Measurements from ENCODE around the gene MED25. TPM values are rescaled to one million over a fixed set of nuclear protein-coding genes. Genes with fewer than 3 reads are reported as not detected.

MED25 gene
- total and polyA plus RNA-seq, 2 of the 4 experiments (the other 2 are of a cell fraction): 4.7 to 38.5 TPM

DNA sequence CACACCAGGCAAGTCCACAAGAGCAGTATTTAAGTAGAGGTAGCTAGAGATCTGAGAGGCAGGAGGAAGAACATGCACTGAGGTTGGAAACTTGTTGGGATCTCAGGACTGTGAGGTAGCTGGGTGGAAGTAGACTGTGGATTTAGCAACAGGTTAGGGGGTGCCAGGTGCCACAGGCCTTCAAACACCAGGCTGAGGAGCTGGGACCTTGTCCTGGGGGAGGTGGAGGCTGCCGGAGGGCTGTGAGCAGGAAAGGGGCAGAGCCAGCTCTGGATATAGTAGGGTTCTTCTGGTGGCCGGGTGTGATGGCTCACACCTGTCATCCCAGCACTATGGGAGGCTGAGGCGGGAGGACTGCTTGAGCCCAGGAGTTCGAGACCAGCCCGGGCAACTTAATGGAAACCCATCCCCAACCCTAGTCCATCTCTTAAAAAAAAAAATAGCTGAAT is 8.1 kb upstream of the MED25 start:
- Histone ChIP-seq H2AK5ac (ENCODE audit: low read depth, low read length) (peak overlapping the region; percentile 36), H4K5ac (ENCODE audit: low read depth, low read length) (no peak overlapping the region), H2AK9ac (replicated peaks; ENCODE audit: low read depth, low read length, poor library complexity) (peak overlapping the region; percentile 92), H3K4me1 (ENCODE audit: control insufficient read depth, insufficient read depth, low read length) (peaks cover 5% of the 10 kb centered on the region), H3K9me3 (ENCODE audit: control insufficient read depth, insufficient read depth, low read length) (no peaks in the 10 kb centered on the region), H2BK15ac (ENCODE audit: low read depth, low read length) (no peak overlapping the region), H3K9ac (ENCODE audit: low read depth, low read length) (no peak overlapping the region), H3K9me1 (ENCODE audit: insufficient read depth, low read length) (peaks cover 17% of the 10 kb centered on the region), H3K36me3 (ENCODE audit: control insufficient read depth, insufficient read depth, low read length) (peaks cover 18% of the 10 kb centered on the region; the same call in 1 of the 2 replicates), H3K4ac (ENCODE audit: low read depth, low read length) (peak overlapping the region; percentile 41), H2BK20ac (ENCODE audit: low read depth, low read length) (0 out of 2 replicates have a peak overlapping the region, but pooled peaks have one; percentile 3), H4K8ac (ENCODE audit: low read depth in 2 of 2, low read length in 2 of 2) (peak overlapping the region in 1 of 2 experiments; percentile 41; a peak in 1 of 4 replicates), H4K20me1 (ENCODE audit: insufficient read depth, low read length) (no peaks in the 10 kb centered on the region; the same call in 1 of the 2 replicates), H3K56ac (ENCODE audit: extremely low read depth, insufficient read depth, low read length) (no peak overlapping the region), H3K18ac (ENCODE audit: low read depth, low read length) (no peak overlapping the region), H3K4me3 (ENCODE audit: insufficient read depth, low read depth, low read length) (peak overlapping the region; percentile 81; the same call in 1 of the 2 replicates), H3K27ac (ENCODE audit: insufficient read depth, low read length) (no peak overlapping the region), H3K4me2 (ENCODE audit: low read depth, low read length) (peak overlapping the region; percentile 90), H3K23ac (ENCODE audit: low read depth, low read length) (peak overlapping the region; percentile 93), H2AFZ (replicated peaks; ENCODE audit: low read length, poor library complexity) (peak overlapping the region; percentile 98), H3K79me1 (ENCODE audit: low read depth in 1 of 2, low read length in 2 of 2) (peaks cover 5 to 21% of the 10 kb centered on the region in 2 experiments; a peak in 2 of 4 replicates), H2BK120ac (ENCODE audit: low read depth, low read length) (no peak overlapping the region), H3K27me3 (ENCODE audit: control insufficient read depth, insufficient read depth, low read length) (no peaks in the 10 kb centered on the region), H3K14ac (replicated peaks; ENCODE audit: low read depth, low read length) (peak overlapping the region; percentile 22; the same call in 1 of the 2 replicates), H2BK5ac (ENCODE audit: low read depth, low read length, poor library complexity, severe bottlenecking) (no peak overlapping the region), H4K91ac (ENCODE audit: insufficient read depth, low read depth, low read length) (peak overlapping the region; percentile 8; the same call in 1 of the 2 replicates)
- no TSS peak for BruUV-seq (replicated peaks)
- ChIA-PET POLR2A (ENCODE audit: unreplicated experiment) (no interaction called here), CTCF (no interaction called here)
- in situ Hi-C loops (cut with MboI; ENCODE audit: low sequenced_read_pairs): no loop called here
- dilution Hi-C loops (cut with HindIII; ENCODE audit: low sequenced_read_pairs, unreplicated experiment): no loop called here
- DNase-seq (no peak), ATAC-seq (ENCODE audit: low read depth) (no peak)
- intact Hi-C loops (cut with micrococcal nuclease): loop anchor here (10.0 kb wide), 1 partner anchor 95 kb away; no protein-coding TSS in a partner anchor
- no peak for TF ChIP-seq RAD21 (IDR thresholded peaks at IDR 0.05; ENCODE audit: low read length)
- no peak for TF ChIP-seq CEBPB (IDR thresholded peaks at IDR 0.05; ENCODE audit: low read depth, low read length)
- TF ChIP-seq, protein P1, sequence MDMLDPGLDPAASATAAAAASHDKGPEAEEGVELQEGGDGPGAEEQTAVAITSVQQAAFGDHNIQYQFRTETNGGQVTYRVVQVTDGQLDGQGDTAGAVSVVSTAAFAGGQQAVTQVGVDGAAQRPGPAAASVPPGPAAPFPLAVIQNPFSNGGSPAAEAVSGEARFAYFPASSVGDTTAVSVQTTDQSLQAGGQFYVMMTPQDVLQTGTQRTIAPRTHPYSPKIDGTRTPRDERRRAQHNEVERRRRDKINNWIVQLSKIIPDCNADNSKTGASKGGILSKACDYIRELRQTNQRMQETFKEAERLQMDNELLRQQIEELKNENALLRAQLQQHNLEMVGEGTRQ (IDR thresholded peaks at IDR 0.05; ENCODE audit: low read depth, low read length): no peak
- TF ChIP-seq RFX5 (IDR thresholded peaks at IDR 0.05; ENCODE audit: low read depth, low read length): no peak
- no peak for TF ChIP-seq FOS (IDR thresholded peaks at IDR 0.05; ENCODE audit: low read depth, low read length)
- TF ChIP-seq MXI1 (IDR thresholded peaks at IDR 0.05; ENCODE audit: borderline replicate concordance, low read depth, low read length): no peak
- TF ChIP-seq RCOR1 (IDR thresholded peaks at IDR 0.05; ENCODE audit: insufficient replicate concordance, low read length): no peak
- TF ChIP-seq, protein P2, sequence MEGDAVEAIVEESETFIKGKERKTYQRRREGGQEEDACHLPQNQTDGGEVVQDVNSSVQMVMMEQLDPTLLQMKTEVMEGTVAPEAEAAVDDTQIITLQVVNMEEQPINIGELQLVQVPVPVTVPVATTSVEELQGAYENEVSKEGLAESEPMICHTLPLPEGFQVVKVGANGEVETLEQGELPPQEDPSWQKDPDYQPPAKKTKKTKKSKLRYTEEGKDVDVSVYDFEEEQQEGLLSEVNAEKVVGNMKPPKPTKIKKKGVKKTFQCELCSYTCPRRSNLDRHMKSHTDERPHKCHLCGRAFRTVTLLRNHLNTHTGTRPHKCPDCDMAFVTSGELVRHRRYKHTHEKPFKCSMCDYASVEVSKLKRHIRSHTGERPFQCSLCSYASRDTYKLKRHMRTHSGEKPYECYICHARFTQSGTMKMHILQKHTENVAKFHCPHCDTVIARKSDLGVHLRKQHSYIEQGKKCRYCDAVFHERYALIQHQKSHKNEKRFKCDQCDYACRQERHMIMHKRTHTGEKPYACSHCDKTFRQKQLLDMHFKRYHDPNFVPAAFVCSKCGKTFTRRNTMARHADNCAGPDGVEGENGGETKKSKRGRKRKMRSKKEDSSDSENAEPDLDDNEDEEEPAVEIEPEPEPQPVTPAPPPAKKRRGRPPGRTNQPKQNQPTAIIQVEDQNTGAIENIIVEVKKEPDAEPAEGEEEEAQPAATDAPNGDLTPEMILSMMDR (conservative IDR thresholded peaks at IDR 0.05; ENCODE audit: low read depth, low read length): no peak
- no peak for TF ChIP-seq MAFK (IDR thresholded peaks at IDR 0.05; ENCODE audit: low read depth, low read length)
- TF ChIP-seq SMC3 (IDR thresholded peaks at IDR 0.05; ENCODE audit: low read depth, low read length): no peak
- TF ChIP-seq BHLHE40 (IDR thresholded peaks at IDR 0.05; ENCODE audit: low read depth, low read length): no peak
- TF ChIP-seq, protein P3, sequence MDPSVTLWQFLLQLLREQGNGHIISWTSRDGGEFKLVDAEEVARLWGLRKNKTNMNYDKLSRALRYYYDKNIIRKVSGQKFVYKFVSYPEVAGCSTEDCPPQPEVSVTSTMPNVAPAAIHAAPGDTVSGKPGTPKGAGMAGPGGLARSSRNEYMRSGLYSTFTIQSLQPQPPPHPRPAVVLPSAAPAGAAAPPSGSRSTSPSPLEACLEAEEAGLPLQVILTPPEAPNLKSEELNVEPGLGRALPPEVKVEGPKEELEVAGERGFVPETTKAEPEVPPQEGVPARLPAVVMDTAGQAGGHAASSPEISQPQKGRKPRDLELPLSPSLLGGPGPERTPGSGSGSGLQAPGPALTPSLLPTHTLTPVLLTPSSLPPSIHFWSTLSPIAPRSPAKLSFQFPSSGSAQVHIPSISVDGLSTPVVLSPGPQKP (IDR thresholded peaks at IDR 0.05; ENCODE audit: borderline replicate concordance, low read depth, low read length): no peak
- TF ChIP-seq NFE2L2 (IDR thresholded peaks at IDR 0.05; ENCODE audit: low read depth, low read length): no peak
- no CpG with 5 or more reads among the region's 5 CpGs for WGBS, 2 experiments (ENCODE audit: extremely low coverage in 2 of 2, insufficient read length in 1 of 2)

All from IMR-90 (cell line).